K562 (cell line): ENCODE results near the gene MRPS24. TPM values are rescaled to one million over a fixed set of nuclear protein-coding genes. Genes with fewer than 3 reads are reported as not detected.
A peak's percentile ranks its signal among the peaks of the same experiment; 100 is the strongest.

ENCODE experiments used
- ATF1 ChIP-seq, 2 experiments: fragments of 450-650 bp in 1 of 2; IDR thresholded peaks; 2 replicates each; pipeline ENCODE4 v1.6.1; 2016; ENCODE audit warnings: missing compliant biosample characterization in 1 of 2, missing genetic modification characterization in 1 of 2
- BACH1 ChIP-seq: fragments of 200-800 bp; sonication (Bioruptor generic); IDR thresholded peaks from 2 replicates; pipeline ENCODE4 v1.6.1; 2016; ENCODE audit warnings: missing genetic modification characterization, missing compliant biosample characterization
- CXXC5 ChIP-seq: fragments of 250-450 bp; sonication (Bioruptor Pico); IDR thresholded peaks from 2 replicates; pipeline ENCODE4 v1.8.0; 2022; ENCODE audit warnings: inconsistent platforms, mild to moderate bottlenecking, moderate library complexity
- L3MBTL2 ChIP-seq: fragments of 450-650 bp; IDR thresholded peaks from 2 replicates; pipeline ENCODE4 v1.6.1; 2016; ENCODE audit warnings: mild to moderate bottlenecking, moderate library complexity
- NFXL1 ChIP-seq: fragments of 450-650 bp; formaldehyde crosslinking; IDR thresholded peaks from 2 replicates; pipeline ENCODE4 v1.4.0; 2021; ENCODE audit warnings: mild to moderate bottlenecking
- POLR2AphosphoS2 ChIP-seq: IDR thresholded peaks from 2 replicates; pipeline ENCODE4 v1.6.1; 2012; ENCODE audit warnings: low read length, improper control_type of control experiment
- POLR2AphosphoS5 ChIP-seq: IDR thresholded peaks from 2 replicates; pipeline ENCODE4 v1.6.1; 2011; ENCODE audit warnings: mild to moderate bottlenecking, low read depth, low read length, moderate library complexity; ENCODE audit not compliant: control insufficient read depth, insufficient read depth
- POLR2H ChIP-seq: IDR thresholded peaks from 2 replicates; pipeline ENCODE4 v1.6.1; 2016; ENCODE audit warnings: missing genetic modification characterization, low read depth, mild to moderate bottlenecking, control low read depth, missing compliant biosample characterization, moderate library complexity
- ZKSCAN1 ChIP-seq: fragments of 150-350 bp; IDR thresholded peaks from 2 replicates; pipeline ENCODE4 v1.6.1; 2016; ENCODE audit warnings: low read depth, low read length
- polyA plus RNA-seq, 8 experiments: library from polyadenylated mRNA; depleted of rRNA in 4 of 8; stranded (reverse) in 5 of 8; unstranded in 3 of 8; fragments of >200 nt; fragmentation: Nextera tagmentation in 2 of 8; fragmentation: Illumina TruSeq in 1 of 8; extraction: Ambion mirVana in 2 of 8; extraction: Trizol in 1 of 8; gene quantifications; 2 replicates each; pipeline versions ENCODE4 v1.2.1 to v1.2.3, GENCODE V29; 2011 to 2014; ENCODE audit warnings: inconsistent platforms in 1 of 8, missing spikeins in 1 of 8
- total RNA-seq, 7 experiments: library from RNA; depleted of rRNA in 6 of 7; stranded (reverse); fragments of >200 nt in 6 of 7; fragmentation: Illumina TruSeq in 2 of 7; extraction: Trizol in 2 of 7; gene quantifications; 2 replicates each; pipeline versions ENCODE4 v1.2.1 to v1.2.3, GENCODE V29; 2011 to 2021; ENCODE audit warnings: low replicate concordance in 1 of 7
- TF ChIP-seq, protein P1 (sequence below): IDR thresholded peaks from 2 replicates; pipeline ENCODE4 v1.6.1; 2011; ENCODE audit warnings: borderline replicate concordance, low read depth, mild to moderate bottlenecking, moderate library complexity, low read length; ENCODE audit not compliant: insufficient read depth, poor library complexity, severe bottlenecking
- TF ChIP-seq, protein P2 (sequence below), 2 experiments: fragments of 450-650 bp; conservative IDR thresholded peaks; 2 replicates each; pipeline ENCODE4 v1.6.1; 2017; ENCODE audit warnings: mild to moderate bottlenecking in 2 of 2, moderate library complexity in 2 of 2

MRPS24 gene
- total and polyA plus RNA-seq, 9 of the 15 experiments (the other 6 are each of a cell fraction or from before 2014, with no cell fraction given): 51.4 to 214 (median 169) TPM

DNA sequence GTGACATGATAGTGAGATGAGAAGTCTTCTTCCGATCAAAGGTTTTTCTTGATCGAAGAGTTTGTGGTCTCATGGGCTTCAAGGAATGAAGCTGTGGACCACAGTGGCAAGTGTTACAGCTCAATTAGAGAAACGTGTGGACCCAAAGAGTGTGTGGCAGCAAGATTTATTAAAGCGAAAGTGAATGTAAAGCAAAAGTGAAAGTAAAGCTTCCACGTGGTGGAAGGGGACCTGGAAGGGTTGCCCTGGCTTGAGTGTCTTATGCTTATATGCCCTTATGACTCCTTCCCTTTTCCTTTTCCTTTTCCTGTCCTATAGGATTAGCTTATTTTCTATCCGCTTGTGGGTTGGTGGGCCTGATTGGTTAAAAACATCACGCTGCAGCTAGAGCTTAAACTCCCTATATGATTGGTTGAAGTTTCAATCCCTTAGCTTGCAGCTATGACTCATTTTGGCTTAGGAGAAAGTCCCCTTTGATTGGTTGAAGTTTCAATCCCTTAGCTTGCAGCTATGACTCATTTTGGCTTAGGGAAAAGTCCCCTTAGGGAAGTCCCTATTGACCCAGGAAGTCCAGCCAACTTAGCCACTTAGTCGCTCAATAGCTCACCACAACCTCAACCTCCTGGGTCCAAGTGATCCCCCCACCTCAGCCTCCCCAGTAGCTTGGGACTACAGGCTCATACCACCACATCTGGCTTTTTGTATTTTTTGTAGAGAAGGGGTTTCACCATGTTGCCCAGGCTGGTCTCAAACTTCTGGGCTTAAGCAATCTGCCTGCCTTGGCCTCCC lies 34.7 kb downstream of the MRPS24 start (continued):
- no peak for TF ChIP-seq POLR2AphosphoS2
- TF ChIP-seq BACH1: no peak
- TF ChIP-seq POLR2AphosphoS5: no peak
- TF ChIP-seq, protein P1, sequence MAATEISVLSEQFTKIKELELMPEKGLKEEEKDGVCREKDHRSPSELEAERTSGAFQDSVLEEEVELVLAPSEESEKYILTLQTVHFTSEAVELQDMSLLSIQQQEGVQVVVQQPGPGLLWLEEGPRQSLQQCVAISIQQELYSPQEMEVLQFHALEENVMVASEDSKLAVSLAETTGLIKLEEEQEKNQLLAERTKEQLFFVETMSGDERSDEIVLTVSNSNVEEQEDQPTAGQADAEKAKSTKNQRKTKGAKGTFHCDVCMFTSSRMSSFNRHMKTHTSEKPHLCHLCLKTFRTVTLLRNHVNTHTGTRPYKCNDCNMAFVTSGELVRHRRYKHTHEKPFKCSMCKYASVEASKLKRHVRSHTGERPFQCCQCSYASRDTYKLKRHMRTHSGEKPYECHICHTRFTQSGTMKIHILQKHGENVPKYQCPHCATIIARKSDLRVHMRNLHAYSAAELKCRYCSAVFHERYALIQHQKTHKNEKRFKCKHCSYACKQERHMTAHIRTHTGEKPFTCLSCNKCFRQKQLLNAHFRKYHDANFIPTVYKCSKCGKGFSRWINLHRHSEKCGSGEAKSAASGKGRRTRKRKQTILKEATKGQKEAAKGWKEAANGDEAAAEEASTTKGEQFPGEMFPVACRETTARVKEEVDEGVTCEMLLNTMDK: no peak
- no peak for TF ChIP-seq ZKSCAN1
- no peak for TF ChIP-seq POLR2H
- peak; percentile 40; the same call in 1 of the 2 replicates for TF ChIP-seq L3MBTL2
- no peak for TF ChIP-seq ATF1 (CRISPR knock-in tag; IDR thresholded peaks at IDR 0.05)
- TF ChIP-seq ATF1 (tag; IDR thresholded peaks at IDR 0.05): peak; percentile 59
- TF ChIP-seq, protein P2, sequence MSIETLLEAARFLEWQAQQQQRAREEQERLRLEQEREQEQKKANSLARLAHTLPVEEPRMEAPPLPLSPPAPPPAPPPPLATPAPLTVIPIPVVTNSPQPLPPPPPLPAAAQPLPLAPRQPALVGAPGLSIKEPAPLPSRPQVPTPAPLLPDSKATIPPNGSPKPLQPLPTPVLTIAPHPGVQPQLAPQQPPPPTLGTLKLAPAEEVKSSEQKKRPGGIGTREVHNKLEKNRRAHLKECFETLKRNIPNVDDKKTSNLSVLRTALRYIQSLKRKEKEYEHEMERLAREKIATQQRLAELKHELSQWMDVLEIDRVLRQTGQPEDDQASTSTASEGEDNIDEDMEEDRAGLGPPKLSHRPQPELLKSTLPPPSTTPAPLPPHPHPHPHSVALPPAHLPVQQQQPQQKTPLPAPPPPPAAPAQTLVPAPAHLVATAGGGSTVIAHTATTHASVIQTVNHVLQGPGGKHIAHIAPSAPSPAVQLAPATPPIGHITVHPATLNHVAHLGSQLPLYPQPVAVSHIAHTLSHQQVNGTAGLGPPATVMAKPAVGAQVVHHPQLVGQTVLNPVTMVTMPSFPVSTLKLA (conservative IDR thresholded peaks at IDR 0.05): peak; percentile 92 to 93
- peak; percentile 22 for TF ChIP-seq CXXC5 (CRISPR knock-in tag)
- TF ChIP-seq NFXL1 (CRISPR knock-in tag): no peak
